Right lobe of liver (tissue), 6 donors: Measurements from ENCODE around the gene S100A12. TPM values are rescaled to one million over a fixed set of nuclear protein-coding genes. Genes with fewer than 3 reads are reported as not detected.
A peak's percentile ranks its signal among the peaks of the same experiment; 100 is the strongest.

Experiments used
- ATAC-seq, 4 donors: fragments of 200-7000 bp; cut with Tn5 transposase; one replicate each; pipeline ENCODE4 v1.9.1; 2020; ENCODE audit warnings: mild to moderate bottlenecking in 4 of 4, moderate library complexity in 4 of 4
- DNase-seq, 3 donors: peaks; one replicate each; pipeline ENCODE4 v3.0.0-alpha.2; 2020
- H3K27ac ChIP-seq, 3 donors: fragments of 200-600 bp; one replicate each; pipeline ENCODE4 v1.8.0; 2022
- H3K27me3 ChIP-seq, 2 donors: fragments of 200-600 bp; one replicate each; pipeline ENCODE4 v1.8.0; 2022
- H3K36me3 ChIP-seq, 4 donors: fragments of 200-600 bp; sonication (generic) in 1 of 4; one replicate each; pipeline versions ENCODE4 v1.5.1 to v1.8.0; 2017 to 2022; ENCODE audit warnings: control low read depth in 1 of 4
- H3K4me1 ChIP-seq, 4 donors: fragments of 200-600 bp; sonication (generic) in 1 of 4; one replicate each; pipeline versions ENCODE4 v1.5.1 to v1.8.0; 2017 to 2022; ENCODE audit warnings: control low read depth in 1 of 4
- H3K4me3 ChIP-seq, 3 donors: fragments of 200-600 bp; one replicate each; pipeline ENCODE4 v1.8.0; 2022
- H3K9me3 ChIP-seq, 4 donors: fragments of 200-600 bp; sonication (generic) in 1 of 4; one replicate each; pipeline versions ENCODE4 v1.5.1 to v1.8.0; 2017 to 2022; ENCODE audit warnings: control low read depth in 1 of 4
- CTCF ChIP-seq, 4 donors: fragments of 200-600 bp in 3 of 4; fragments of 450-650 bp in 1 of 4; IDR thresholded peaks; one replicate each; pipeline versions ENCODE4 v1.5.1 to v1.8.0; 2016 to 2022; ENCODE audit warnings: antibody characterized with exemption in 4 of 4, mild to moderate bottlenecking in 2 of 4
- POLR2A ChIP-seq: fragments of 450-650 bp; IDR thresholded peaks from one replicate; pipeline ENCODE4 v1.6.1; 2017; ENCODE audit warnings: antibody characterized with exemption, mild to moderate bottlenecking
- WGBS: methylation state at CpG from one replicate; pipeline ENCODE4 v1.1.6; 2018; ENCODE audit warnings: low coverage, low lambda C conversion rate; ENCODE audit not compliant: insufficient coverage; ENCODE audit errors: missing lambda C conversion rate; 5-methylcytosine and 5-hydroxymethylcytosine counted together
- intact Hi-C, 2 donors: fragments of 100-400 bp; cut with DNase I; formaldehyde crosslinking; loops; one replicate each; pipeline versions ENCODE4 v1.11.2 to v1.14.1; 2022
- total RNA-seq, 6 experiments: library from RNA; depleted of rRNA in 2 of 6; stranded (reverse); fragments of >200 nt in 2 of 6; fragmentation: NEBNext Ultra II Directional in 3 of 6; extraction: Animal tissue kit (Norgen Biotek cat#: 25700) in 3 of 6; gene quantifications; one replicate each; pipeline versions ENCODE4 v1.1.0 to v1.2.4, GENCODE V29; 2016 to 2023
- donor health status: DM: no; HTN: yes; CAD: no.
- donor health status: DM: no; HTN: no; CAD: no.
- donor health status: DM: no; HTN: no; CAD: no.
- donor health status: DM: no; HTN: yes; CAD: no.
- donor health status: DM: no; HTN: yes; CAD: no.

Gene S100A12
- total RNA-seq, 6 experiments from 2014 or later: 1.5 to 3.8 (median 3.0) TPM

GRCh38 chr1:153379591-153379990 lies 4.2 kb upstream of the S100A12 start:
- intact Hi-C loops: no loop called here
- 55% methylated on average over 6 of the region's 10 CpGs for WGBS
- TF ChIP-seq CTCF (IDR thresholded peaks at IDR 0.05) (no peak), POLR2A (no peak)
- H3K27me3 ChIP-seq: no peaks in the 10 kb centered on the region
- no peaks in the 10 kb centered on the region for H3K4me1 ChIP-seq
- H3K36me3 ChIP-seq: no peaks in the 10 kb centered on the region
- H3K27ac ChIP-seq: no peak overlapping the region
- ATAC-seq (no peak), DNase-seq (no peak)
- no peaks in the 10 kb centered on the region for H3K9me3 ChIP-seq
- no peak overlapping the region for H3K4me3 ChIP-seq

DNA sequence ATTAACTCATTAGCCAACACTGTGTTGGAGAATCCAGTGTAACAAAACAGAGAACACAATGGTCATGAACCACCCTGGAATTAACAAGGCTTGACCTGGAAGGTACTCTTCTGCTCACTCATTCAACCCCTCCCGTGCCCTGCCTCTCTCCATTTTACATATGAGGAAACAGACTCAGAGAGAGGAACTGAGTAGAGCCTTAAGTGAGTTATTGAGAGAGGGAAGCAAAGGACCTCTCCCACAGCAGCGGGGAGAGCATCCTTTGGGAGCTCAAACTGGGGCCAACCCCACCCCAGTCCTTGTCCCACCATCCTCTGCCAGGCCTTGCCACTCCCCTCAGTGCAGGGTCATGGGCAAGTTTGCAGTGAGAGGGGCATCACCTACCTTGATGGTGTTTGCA lies 1.4 kb downstream of the S100A12 start:
- H3K36me3 ChIP-seq: no peaks in the 10 kb centered on the region
- H3K9me3 ChIP-seq: no peaks in the 10 kb centered on the region
- H3K4me3 ChIP-seq: no peak overlapping the region
- H3K27ac ChIP-seq: no peak overlapping the region
- intact Hi-C loops: no loop called here
- 36% methylated on average over 2 of the region's 2 CpGs for WGBS
- no peak for TF ChIP-seq CTCF (IDR thresholded peaks at IDR 0.05)
- TF ChIP-seq POLR2A: no peak
- no peaks in the 10 kb centered on the region for H3K4me1 ChIP-seq
- ATAC-seq (peak; percentile 42 to 46 (median 43)), DNase-seq (peak in 1 of 3 donors; percentile 43)
- no peaks in the 10 kb centered on the region for H3K27me3 ChIP-seq

DNA sequence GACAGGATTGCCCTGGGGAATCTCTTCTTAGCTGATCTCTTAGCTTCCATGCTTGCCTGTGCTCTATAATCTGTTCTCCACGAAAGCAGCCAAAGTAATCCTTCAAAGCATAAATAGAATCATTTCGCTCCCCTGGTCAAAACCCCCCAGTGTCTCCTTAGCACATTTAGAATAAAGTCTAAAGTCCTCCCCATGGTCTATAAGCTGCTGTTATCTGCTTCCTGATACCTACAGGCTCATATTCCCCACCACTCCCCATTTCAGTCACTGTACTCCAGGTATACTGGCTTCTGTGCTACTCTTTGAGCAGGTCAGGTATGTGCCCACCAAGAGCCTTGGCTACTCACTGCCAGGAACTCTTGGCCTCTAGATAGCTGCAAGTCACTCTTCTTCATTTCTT lies 2.9 kb downstream of the S100A12 start:
- 86% methylated on average over 2 of the region's 2 CpGs for WGBS
- no peak for TF ChIP-seq CTCF (IDR thresholded peaks at IDR 0.05)
- TF ChIP-seq POLR2A: no peak

GRCh38 chr1:153371231-153371630 lies 4.2 kb downstream of the S100A12 start:
- H3K36me3 ChIP-seq: no peaks in the 10 kb centered on the region
- WGBS: no CpG with 5 or more reads among the region's 1 CpG
- ATAC-seq (no peak), DNase-seq (no peak)
- H3K4me1 ChIP-seq: no peaks in the 10 kb centered on the region
- no peaks in the 10 kb centered on the region for H3K27me3 ChIP-seq
- no peak overlapping the region for H3K27ac ChIP-seq
- H3K9me3 ChIP-seq: no peaks in the 10 kb centered on the region
- intact Hi-C loops: no loop called here
- TF ChIP-seq POLR2A: no peak
- TF ChIP-seq CTCF (IDR thresholded peaks at IDR 0.05): no peak
- no peak overlapping the region for H3K4me3 ChIP-seq

More for the DNA sequence above, 2.9 kb downstream of the S100A12 start:
- H3K36me3 ChIP-seq: no peaks in the 10 kb centered on the region
- no peak overlapping the region for H3K27ac ChIP-seq
- H3K4me3 ChIP-seq: no peak overlapping the region
- no peaks in the 10 kb centered on the region for H3K9me3 ChIP-seq
- DNase-seq: no peak
- intact Hi-C loops: no loop called here
- ATAC-seq: no peak
- no peaks in the 10 kb centered on the region for H3K27me3 ChIP-seq
- no peaks in the 10 kb centered on the region for H3K4me1 ChIP-seq

- Histone ChIP-seq H3K27ac (no peak overlapping the region), H3K9me3 (no peaks in the 10 kb centered on the region), H3K4me3 (no peak overlapping the region), H3K4me1 (no peaks in the 10 kb centered on the region), H3K36me3 (no peaks in the 10 kb centered on the region), H3K27me3 (no peaks in the 10 kb centered on the region)
- ATAC-seq: no peak
- TF ChIP-seq POLR2A (no peak), CTCF (IDR thresholded peaks at IDR 0.05) (no peak)
- DNase-seq: no peak
- intact Hi-C loops: no loop called here
- WGBS: 56% methylated on average over 3 of the region's 3 CpGs
These were observed 5.3 kb downstream of the S100A12 start for GRCh38 chr1:153370146-153370545.
